Tibial artery (tissue), 4 donors: ENCODE measurements around the gene PZP.

Experiments used
- DNase-seq, 2 donors: peaks; one replicate each; pipeline ENCODE4 v3.0.0-alpha.2; 2019
- H3K27ac ChIP-seq, 2 donors: fragments of 200-600 bp; sonication (generic) in 1 of 2; 1 replicate in 1 of 2; 2 replicates in 1 of 2; pipeline ENCODE4 v1.5.1; 2018 to 2019; ENCODE audit warnings: mild to moderate bottlenecking in 1 of 2
- H3K27me3 ChIP-seq, 2 donors: fragments of 200-600 bp; sonication (generic) in 1 of 2; one replicate each; pipeline versions ENCODE4 v1.5.1 to v1.6.0; 2016 to 2019
- H3K36me3 ChIP-seq, 3 donors: fragments of 200-600 bp; sonication (generic) in 2 of 3; one replicate each; pipeline ENCODE4 v1.5.1; 2016 to 2019; ENCODE audit warnings: mild to moderate bottlenecking in 2 of 3
- H3K4me1 ChIP-seq, 4 donors: fragments of 200-600 bp; sonication (generic) in 2 of 4; 1 replicate in 3 of 4; 2 replicates in 1 of 4; pipeline ENCODE4 v1.5.1; 2016 to 2019
- H3K4me3 ChIP-seq, 2 donors: fragments of 200-600 bp; sonication (generic) in 1 of 2; 1 replicate in 1 of 2; 2 replicates in 1 of 2; pipeline ENCODE4 v1.5.1; 2018 to 2019; ENCODE audit warnings: mild to moderate bottlenecking in 2 of 2
- H3K9me3 ChIP-seq, 3 donors: fragments of 200-600 bp; sonication (generic) in 1 of 3; one replicate each; pipeline ENCODE4 v1.5.1; 2016 to 2019
- CTCF ChIP-seq, 2 experiments: fragments of 200-600 bp in 1 of 2; fragments of 450-650 bp in 1 of 2; IDR thresholded peaks; one replicate each; pipeline ENCODE4 v1.5.1; 2017 to 2019; ENCODE audit warnings: antibody characterized with exemption in 2 of 2, mild to moderate bottlenecking in 1 of 2, moderate library complexity in 1 of 2
- intact Hi-C: fragments of 100-400 bp; cut with DNase I; formaldehyde crosslinking; loops from one replicate; pipeline ENCODE4 v1.15.0; 2023; ENCODE audit warnings: low total_unique reads

The PZP gene

DNA sequence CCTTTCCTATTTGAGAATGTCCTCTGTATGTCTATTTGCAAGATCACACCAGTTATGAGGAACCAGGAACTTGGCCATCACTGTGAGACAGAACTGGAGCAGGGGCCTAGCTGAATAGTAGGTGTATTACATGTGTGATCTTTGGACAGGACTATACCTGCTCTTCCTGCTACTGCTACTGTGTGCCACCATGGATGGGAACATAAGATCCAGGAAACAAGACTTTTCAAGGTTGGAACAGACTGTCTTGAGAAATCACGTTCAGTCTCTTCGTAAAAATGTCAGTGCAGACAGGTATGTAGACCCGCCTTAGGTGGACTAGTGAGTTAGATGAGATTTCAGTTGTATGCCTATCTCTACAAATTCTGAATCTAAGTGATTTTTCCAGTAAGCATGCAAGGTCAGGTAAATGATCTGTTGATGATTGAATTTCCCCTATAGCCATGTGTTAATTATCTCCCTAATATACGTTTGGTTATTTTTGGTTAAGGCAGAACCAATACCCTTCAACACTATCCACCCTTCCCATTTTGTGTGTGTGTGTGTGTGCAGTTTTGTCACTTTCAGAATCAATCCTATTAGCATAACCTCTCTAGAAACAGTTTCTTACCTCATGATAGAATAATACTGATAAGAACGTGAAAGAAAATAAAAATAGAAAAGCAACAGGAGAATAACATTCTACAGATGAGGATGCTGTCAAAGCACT, 99.5 kb downstream of the PZP start:
- peaks cover 0 to 25% (median 5%) of the 10 kb centered on the region in 4 donors for H3K4me1 ChIP-seq
- no peak overlapping the region for H3K4me3 ChIP-seq
- peaks cover 75 to 91% (median 88%) of the 10 kb centered on the region in 3 donors for H3K36me3 ChIP-seq
- no peaks in the 10 kb centered on the region for H3K9me3 ChIP-seq
- H3K27ac ChIP-seq = no peak overlapping the region
- no peak for DNase-seq
- intact Hi-C loops = loop anchor here (5.0 kb wide), 1 partner anchor 36 kb away; no protein-coding TSS in a partner anchor
- no peak for TF ChIP-seq CTCF (IDR thresholded peaks at IDR 0.05)
- H3K27me3 ChIP-seq = no peaks in the 10 kb centered on the region

DNA sequence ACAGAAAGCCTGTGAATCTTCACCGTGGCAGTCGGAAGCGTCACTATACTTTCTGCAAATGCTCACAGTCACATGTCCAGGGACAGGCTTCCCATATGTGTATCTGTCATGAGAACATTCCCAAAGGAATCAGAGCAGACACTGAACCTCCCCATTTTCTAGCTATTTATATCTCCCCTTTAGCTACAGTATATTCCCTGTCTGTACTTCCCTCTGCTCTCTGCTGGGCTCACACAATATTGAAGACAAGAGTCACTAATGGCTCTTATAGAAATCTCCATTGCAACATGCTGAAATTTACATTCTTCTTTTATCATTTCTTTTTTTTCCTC, 100.7 kb downstream of the PZP start:
- Histone ChIP-seq H3K27ac (no peak overlapping the region), H3K27me3 (no peaks in the 10 kb centered on the region), H3K9me3 (no peaks in the 10 kb centered on the region), H3K4me3 (no peak overlapping the region), H3K4me1 (peaks cover 0 to 14% (median 3%) of the 10 kb centered on the region in 4 donors), H3K36me3 (peaks cover 87 to 96% (median 93%) of the 10 kb centered on the region in 3 donors)
- no peak for DNase-seq
- intact Hi-C loops = loop anchor here (5.0 kb wide), 1 partner anchor 35 kb away; no protein-coding TSS in a partner anchor
- no peak for TF ChIP-seq CTCF (IDR thresholded peaks at IDR 0.05)

DNA sequence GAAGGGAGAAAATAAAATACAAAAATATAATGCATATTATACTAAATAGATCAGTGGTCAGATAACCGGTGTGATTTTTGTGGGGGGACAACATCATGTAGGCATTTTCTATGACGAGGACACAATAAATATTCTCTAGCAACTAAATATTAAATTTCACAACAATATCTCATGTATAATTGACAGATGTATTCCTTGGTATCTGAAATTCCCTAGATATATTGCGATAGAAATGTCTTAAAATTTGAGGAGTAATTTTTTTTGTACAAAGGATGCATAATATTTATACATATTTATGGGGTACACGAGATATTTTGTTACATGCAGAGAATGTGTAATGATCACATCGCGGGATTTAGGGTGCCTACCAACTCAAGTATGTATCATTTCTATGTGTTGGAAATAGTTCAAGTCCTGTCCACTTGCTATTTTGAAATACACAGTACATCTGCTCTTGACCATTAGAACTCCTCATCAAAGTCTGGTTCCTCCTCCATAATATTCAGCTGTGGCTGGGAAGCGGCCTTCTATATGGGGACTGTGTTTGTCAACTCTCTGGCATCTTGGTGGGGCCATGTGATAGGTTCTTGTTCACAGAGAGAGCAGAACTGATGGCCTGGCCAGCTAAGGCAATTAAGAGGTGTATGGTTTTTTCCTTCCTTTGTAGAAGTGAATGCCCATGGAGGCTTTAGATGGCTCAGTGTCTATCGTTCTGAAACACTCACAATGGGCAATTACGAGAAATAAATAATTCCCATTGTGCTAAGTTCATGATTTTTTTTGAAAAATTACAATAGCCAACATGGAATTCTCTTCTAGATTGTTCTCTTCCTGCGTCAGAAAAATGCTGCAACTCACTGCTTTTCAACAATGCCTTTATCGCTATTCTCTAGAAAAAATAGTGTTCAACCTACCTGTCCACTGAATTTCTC, 101.3 kb downstream of the PZP start:
- intact Hi-C loops = loop anchor here (5.0 kb wide), 1 partner anchor 35 kb away; no protein-coding TSS in a partner anchor
- H3K4me1 ChIP-seq = peaks cover 0 to 7% (median 0%) of the 10 kb centered on the region in 4 donors
- no peak overlapping the region for H3K27ac ChIP-seq
- H3K27me3 ChIP-seq = no peaks in the 10 kb centered on the region
- no peak for TF ChIP-seq CTCF (IDR thresholded peaks at IDR 0.05)
- no peak for DNase-seq
- no peaks in the 10 kb centered on the region for H3K9me3 ChIP-seq
- H3K36me3 ChIP-seq = peaks cover 88 to 96% (median 93%) of the 10 kb centered on the region in 3 donors
- no peak overlapping the region for H3K4me3 ChIP-seq

DNA sequence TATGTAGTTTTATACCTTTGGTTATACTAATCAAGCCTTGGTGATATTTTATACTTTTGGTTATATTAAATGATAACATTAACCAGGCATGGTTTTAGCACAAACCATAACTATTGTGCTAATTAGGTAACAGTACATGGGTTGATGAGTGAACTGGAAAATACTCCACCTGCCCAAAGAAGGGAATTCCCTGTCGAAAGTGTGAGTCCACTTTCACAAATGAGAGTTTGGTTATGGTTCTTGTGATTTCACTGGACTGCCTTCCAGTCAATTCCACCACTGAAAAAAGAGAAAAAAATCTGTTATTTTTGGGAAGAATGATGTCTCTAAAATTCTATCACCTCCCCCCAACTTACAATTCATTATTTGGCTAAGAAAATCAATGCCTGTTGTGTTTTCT, 102.1 kb downstream of the PZP start:
- no peaks in the 10 kb centered on the region for H3K4me1 ChIP-seq
- no peaks in the 10 kb centered on the region for H3K27me3 ChIP-seq
- H3K4me3 ChIP-seq = no peak overlapping the region
- intact Hi-C loops = loop anchor here (5.0 kb wide), 1 partner anchor 34 kb away; no protein-coding TSS in a partner anchor
- DNase-seq = no peak
- no peak for TF ChIP-seq CTCF (IDR thresholded peaks at IDR 0.05)
- no peak overlapping the region for H3K27ac ChIP-seq
- H3K36me3 ChIP-seq = peaks cover 93 to 95% (median 94%) of the 10 kb centered on the region in 3 donors
- no peaks in the 10 kb centered on the region for H3K9me3 ChIP-seq

- peaks cover 93 to 98% (median 96%) of the 10 kb centered on the region in 3 donors for H3K36me3 ChIP-seq
- no peak for DNase-seq
- no peaks in the 10 kb centered on the region for H3K27me3 ChIP-seq
- TF ChIP-seq CTCF (IDR thresholded peaks at IDR 0.05) = no peak
- H3K4me1 ChIP-seq = no peaks in the 10 kb centered on the region
- H3K9me3 ChIP-seq = no peaks in the 10 kb centered on the region
- intact Hi-C loops = loop anchor here (5.0 kb wide), 1 partner anchor 33 kb away; no protein-coding TSS in a partner anchor
- no peak overlapping the region for H3K4me3 ChIP-seq
- no peak overlapping the region for H3K27ac ChIP-seq
Observed at GRCh38 chr12:9104767-9105423, 103.3 kb downstream of the PZP start.
